ENCODE results near the gene DCTN4. TPM values are rescaled to one million over a fixed set of nuclear protein-coding genes. Genes with fewer than 3 reads are reported as not detected.

Gene DCTN4
- total RNA-seq = 10 to 100 TPM; 34.7 to 39.8 TPM

GRCh38 chr5:150758531-150759333 is at the start of gene DCTN4:
TSS of gene DCTN4 (minus strand) at chr5:150759017. CDS start at chr5:150758993, 24 bp downstream.

GRCh38 chr5:150778517-150779396 is 19.9 kb upstream of the DCTN4 start, which contains the start of gene SMIM3:
TSS of gene SMIM3 (plus strand) at chr5:150778757. CDS start at chr5:150795441, 16,684 bp downstream.

DNA sequence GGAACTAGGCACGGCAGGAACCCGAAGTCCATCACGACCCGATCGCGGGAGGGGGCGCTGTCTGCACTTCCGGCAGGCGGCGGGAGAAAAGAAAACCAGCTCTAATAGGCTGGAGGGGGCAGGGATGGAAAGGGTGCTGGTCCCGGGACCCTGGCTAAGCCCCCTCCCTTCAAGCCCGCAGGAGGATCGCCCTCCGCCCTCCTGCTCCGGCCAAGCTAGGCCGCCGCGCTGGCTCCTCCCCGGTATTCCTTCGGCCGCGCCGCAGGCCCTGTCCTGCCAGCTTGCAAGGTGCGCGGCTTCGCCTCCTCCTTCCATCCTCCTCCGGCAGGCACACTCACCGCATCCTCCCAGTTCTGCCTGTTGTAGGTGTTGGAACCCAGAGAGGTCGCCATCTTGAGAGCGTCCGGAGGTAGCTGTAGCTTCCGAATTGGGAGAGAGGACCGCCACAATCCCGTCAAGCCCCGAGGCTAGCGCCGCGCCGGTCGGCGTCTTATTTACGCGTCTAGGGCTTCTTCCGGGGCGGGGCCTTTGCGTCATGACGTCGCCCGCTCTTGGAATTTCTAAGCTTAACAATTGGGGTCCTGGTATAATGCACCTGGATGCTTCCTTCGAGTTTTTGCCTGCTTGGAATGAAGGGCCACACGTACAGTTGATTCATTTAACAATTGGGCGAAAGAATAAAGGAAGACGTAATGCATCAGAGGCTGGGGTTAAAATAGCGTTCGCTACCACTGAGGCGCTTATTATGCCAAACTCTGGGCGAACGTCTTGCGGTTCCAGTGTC is 58.0 kb downstream of the DCTN4 start, which contains the start of gene RBM22:
Gene RBM22, minus strand, starts transcription at position 469 of the 784 bp plus-strand sequence. Its CDS starts 77 bp downstream, at position 392.

DNA sequence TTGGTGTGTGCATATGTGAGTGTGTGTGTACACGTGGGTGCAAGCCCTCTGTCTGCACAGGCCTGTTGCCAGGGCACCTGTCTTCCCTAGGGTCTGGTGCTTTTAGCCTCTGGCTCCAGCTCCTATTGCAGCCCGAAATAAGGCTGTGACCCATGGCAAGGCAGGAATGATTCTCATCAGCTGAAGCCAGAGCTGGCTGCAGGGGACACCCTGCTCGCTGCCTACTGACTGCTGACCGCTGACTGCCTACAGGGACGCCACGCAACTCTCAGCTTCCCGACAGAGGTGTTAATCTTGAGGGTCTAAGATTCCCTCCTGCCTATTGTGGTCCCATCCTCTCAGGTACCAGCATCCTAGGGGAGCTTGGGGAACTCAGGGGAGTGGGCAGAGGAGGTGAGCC is 97.7 kb downstream of the DCTN4 start, which contains the start of gene MYOZ3:
Gene MYOZ3, plus strand, starts transcription at position 166 of the 400 bp plus-strand sequence. CDS start 1,691 bp downstream, outside the sequence.

Other genes with a start within 250 kb of the DCTN4 start
- under 1 TPM; 0.05 to 0.25 TPM for gene SYNPO, start 118.4 kb downstream of the DCTN4 start, total RNA-seq
- gene MYOZ3, start 97.8 kb downstream of the DCTN4 start, total RNA-seq = under 1 TPM in 1 of 2 experiments, not detected in 1; 0.20 TPM
- 10 to 100 TPM; 59.3 to 62.9 TPM for gene RBM22, start 58.0 kb downstream of the DCTN4 start, total RNA-seq
- 10 to 100 TPM; 11.8 to 12.6 TPM for gene SMIM3, start 19.7 kb upstream of the DCTN4 start, total RNA-seq
- gene IRGM, start 87.5 kb upstream of the DCTN4 start, total RNA-seq = 1 to 10 TPM; 2.2 to 3.1 TPM
- under 1 TPM; 0.79 to 0.93 TPM for gene ZNF300, start 146.0 kb upstream of the DCTN4 start, total RNA-seq